ENCODE results near the gene HBD.
"Not testable (repeated sequence)": the region's sequence is repeated elsewhere in the genome, so short reads cannot be mapped to it uniquely, and the experiment has no call there.

Gene HBD

DNA sequence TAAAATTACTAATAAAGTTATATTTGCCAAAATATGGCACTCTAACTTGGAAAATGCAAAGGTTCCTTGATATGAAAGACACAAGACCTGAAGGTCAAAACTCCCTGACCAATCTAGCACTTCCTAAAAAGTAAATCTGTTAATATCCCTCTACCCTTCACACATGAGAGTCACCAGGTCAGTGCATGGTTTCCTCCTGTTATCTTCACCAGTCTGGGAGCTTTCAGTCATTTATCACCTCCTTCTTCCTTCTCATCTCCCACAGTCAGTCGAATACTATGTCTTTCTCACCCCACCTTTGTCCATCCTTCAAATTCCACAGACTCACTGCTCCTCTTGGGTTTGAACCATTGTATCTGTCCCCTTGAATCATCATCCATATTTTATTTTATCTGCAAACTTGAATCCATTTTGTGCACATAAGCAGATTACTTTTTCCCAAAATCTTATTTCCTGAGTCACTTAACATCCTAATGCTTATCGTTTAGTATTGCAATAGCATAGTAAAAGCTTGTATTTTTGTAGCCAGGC, 32.8 kb upstream of the HBD start:
- TF ChIP-seq, protein P1, sequence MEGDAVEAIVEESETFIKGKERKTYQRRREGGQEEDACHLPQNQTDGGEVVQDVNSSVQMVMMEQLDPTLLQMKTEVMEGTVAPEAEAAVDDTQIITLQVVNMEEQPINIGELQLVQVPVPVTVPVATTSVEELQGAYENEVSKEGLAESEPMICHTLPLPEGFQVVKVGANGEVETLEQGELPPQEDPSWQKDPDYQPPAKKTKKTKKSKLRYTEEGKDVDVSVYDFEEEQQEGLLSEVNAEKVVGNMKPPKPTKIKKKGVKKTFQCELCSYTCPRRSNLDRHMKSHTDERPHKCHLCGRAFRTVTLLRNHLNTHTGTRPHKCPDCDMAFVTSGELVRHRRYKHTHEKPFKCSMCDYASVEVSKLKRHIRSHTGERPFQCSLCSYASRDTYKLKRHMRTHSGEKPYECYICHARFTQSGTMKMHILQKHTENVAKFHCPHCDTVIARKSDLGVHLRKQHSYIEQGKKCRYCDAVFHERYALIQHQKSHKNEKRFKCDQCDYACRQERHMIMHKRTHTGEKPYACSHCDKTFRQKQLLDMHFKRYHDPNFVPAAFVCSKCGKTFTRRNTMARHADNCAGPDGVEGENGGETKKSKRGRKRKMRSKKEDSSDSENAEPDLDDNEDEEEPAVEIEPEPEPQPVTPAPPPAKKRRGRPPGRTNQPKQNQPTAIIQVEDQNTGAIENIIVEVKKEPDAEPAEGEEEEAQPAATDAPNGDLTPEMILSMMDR (conservative IDR thresholded peaks at IDR 0.05; ENCODE audit: low read length) = no peak
- H3K4me3 ChIP-seq (ENCODE audit: low read length) = no peak overlapping the region
- no peak for DNase-seq (ENCODE audit: low read depth)

DNA sequence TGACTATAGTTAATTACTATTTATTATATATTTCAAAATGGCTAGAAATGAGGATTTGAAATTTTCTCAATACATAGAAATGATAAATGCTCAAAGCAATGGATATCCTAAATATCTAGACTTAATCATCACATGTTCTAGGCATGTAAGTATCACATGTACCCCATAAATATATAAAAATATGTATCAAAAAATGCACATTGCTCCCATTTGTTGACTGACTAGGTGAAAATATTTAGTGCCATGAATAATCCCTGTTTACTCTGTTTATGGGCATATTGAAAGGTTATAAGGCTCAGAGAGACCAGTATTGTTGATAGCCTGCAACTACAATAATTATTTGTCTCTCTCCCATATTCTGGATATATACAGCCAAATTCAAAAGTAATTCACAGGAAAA, 32.3 kb upstream of the HBD start:
- no peak for DNase-seq (ENCODE audit: low read depth)
- no peak overlapping the region for H3K4me3 ChIP-seq (ENCODE audit: low read length)
- TF ChIP-seq, protein P1 (conservative IDR thresholded peaks at IDR 0.05; ENCODE audit: low read length) = no peak

DNA sequence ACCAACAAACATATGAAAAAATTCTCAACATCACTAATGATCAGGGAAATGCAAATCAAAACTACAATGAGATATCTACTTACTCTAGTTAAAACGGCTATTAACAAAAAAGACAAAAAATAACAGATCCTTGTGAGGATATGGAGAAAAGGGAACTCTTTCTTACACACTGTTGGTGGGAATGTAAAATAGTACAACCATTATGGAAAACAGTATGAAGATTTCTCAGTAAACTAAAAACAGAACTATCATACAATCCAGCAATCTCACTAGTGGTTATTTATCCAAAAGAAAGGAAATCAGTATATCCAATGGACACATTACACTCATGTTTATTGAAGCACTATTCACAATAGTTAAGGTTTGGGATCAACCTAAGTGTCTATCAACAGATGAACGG, 31.5 kb upstream of the HBD start:
- TF ChIP-seq, protein P1 (conservative IDR thresholded peaks at IDR 0.05; ENCODE audit: low read length) = no peak
- DNase-seq (ENCODE audit: low read depth) = no peak
- no peak overlapping the region for H3K4me3 ChIP-seq (ENCODE audit: low read length)

DNA sequence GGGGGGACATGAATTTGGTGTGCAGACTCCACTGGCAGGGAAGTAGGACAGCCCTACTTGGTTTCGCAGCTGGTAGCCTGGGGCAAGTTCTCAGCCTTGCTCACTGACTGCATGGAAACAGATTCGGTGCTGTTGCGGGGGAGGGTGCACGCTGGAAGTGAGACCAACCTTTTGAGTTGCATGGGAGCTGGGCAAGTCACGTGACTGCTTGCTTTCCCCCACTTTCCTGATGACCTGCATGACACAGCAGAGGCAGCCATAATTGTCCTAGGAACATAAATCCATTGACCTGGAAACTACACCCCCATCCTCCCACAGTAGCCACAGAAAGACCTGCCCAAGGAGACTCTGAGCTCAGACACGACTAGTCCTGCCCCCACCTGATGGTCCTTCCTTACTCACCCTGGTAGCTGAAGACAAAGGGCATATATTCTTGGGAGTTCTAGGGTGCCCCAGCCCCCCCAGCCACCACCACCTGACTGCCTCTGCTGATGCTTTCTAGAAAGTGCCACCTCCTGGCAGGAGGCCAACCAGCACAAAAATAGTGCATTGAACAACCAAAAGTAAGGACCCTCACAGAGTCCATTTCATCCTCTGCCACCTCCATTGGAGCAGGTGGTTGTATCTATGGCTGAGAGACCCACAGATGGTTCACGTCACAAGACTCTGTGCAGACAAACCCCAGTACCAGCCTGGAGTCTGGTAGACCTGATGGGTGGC, 24.4 kb upstream of the HBD start:
- no peak overlapping the region for H3K4me3 ChIP-seq (ENCODE audit: low read length)
- TF ChIP-seq, protein P1 (conservative IDR thresholded peaks at IDR 0.05; ENCODE audit: low read length) = no peak
- DNase-seq (ENCODE audit: low read depth) = no peak

DNA sequence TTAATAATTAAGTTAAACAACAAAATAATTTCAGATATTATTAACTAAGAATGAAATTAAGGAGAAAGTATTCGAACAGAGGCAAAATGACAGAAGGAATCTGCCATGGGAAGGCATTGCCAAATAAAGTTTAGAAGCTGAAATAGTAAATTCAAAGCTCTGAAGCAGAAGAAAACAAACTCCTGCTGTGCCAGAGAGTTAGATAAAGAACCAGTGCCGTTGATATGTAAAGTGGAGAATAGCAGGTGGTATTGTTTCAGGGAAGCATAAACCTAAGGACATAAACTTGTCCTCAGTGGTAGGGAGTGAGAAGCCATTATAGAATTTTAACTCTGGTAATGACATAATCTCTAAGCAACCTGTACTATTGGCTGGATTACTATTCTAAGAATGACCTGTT, 23.0 kb upstream of the HBD start:
- TF ChIP-seq, protein P1 (conservative IDR thresholded peaks at IDR 0.05; ENCODE audit: low read length) = no peak
- no peak for DNase-seq (ENCODE audit: low read depth)
- no peak overlapping the region for H3K4me3 ChIP-seq (ENCODE audit: low read length)

DNA sequence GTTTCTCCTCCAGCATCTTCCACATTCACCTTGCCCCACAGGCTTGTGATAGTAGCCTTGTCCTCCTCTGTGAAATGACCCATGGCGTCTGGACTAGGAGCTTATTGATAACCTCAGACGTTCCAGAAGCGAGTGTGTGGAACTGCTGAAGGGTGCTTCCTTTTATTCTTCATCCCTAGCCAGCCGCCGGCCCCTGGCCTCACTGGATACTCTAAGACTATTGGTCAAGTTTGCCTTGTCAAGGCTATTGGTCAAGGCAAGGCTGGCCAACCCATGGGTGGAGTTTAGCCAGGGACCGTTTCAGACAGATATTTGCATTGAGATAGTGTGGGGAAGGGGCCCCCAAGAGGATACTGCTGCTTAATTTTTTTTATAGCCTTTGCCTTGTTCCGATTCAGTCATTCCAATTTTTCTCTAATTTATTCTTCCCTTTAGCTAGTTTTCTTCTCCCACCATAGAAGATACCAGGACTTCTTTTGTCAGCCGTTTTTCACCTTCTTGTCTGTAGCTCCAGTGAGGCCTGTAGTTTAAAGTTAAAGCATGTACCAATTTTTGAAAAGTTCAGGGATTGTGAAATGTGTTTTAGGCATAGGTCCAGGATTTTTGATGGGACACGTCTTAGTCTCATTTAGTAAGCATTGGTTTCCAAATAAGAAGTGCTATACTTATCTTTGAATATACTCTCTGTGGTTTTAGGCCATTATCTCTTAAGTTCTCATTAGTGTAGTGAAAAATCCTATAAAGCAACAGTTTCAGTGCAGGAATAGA, 20.5 kb upstream of the HBD start, which contains the start of gene HBG2:
HBG2 (minus strand) TSS at position 136 of the 768 bp plus-strand sequence; CDS start at position 83, 53 bp downstream.
- H3K4me3 ChIP-seq (ENCODE audit: low read length) = not testable (repeated sequence)
- DNase-seq (ENCODE audit: low read depth) = peak; percentile 11

DNA sequence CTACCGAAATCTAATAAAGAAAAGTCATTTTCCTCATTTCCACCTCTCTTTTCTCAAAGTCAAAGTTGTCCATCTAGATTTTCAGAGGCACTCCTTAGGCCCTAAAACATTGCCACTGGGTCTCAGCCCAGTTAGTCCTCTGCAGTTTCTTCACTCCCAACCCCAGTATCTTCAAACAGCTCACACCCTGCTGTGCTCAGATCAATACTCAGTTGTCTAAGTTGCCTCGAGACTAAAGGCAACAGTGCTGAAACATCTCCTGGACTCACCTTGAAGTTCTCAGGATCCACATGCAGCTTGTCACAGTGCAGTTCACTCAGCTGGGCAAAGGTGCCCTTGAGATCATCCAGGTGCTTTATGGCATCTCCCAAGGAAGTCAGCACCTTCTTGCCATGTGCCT, 19.7 kb upstream of the HBD start:
- DNase-seq (ENCODE audit: low read depth); H3K4me3 ChIP-seq (ENCODE audit: low read length): not testable (repeated sequence)

DNA sequence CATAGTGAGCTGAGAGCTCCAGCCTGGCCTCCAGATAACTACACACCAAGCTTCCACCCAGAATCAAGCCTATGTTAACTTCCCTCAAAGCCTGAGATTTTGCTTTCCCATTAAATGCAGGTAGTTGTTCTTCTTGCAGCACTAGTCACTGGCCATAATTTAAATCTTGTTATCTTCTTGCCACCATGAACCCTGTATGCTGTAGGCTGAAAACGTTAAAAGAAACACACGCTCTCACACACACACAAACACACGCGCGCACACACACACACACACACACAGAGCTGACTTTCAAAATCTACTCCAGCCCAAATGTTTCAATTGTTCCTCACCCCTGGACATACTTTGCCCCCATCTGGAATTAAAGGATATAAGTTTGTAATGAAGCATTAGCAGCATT, 19.2 kb upstream of the HBD start:
- DNase-seq (ENCODE audit: low read depth); H3K4me3 ChIP-seq (ENCODE audit: low read length): not testable (repeated sequence)
